ENCODE results near the gene DOCK1.

DNA sequence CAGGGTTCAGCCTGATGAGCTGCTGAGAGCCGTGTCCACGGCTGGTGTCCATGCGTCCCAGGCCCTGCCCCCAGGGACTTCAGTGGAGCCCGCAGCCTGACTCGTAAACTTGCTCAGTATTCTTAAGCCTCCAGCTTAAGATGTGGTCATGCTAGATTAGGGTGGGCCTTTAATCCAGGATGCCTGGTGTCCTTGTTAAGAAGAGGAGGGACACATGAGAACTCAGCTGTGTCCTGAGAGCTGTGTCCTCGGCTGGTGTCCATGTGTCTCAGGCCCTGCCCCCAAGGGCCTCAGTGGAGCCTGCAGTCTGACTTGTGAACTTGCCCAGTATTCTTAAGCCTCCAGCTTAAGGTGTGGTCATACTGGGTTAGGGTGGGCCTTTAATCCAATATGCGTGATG is 23.0 kb downstream of the DOCK1 start:
- TF ChIP-seq, protein P1, sequence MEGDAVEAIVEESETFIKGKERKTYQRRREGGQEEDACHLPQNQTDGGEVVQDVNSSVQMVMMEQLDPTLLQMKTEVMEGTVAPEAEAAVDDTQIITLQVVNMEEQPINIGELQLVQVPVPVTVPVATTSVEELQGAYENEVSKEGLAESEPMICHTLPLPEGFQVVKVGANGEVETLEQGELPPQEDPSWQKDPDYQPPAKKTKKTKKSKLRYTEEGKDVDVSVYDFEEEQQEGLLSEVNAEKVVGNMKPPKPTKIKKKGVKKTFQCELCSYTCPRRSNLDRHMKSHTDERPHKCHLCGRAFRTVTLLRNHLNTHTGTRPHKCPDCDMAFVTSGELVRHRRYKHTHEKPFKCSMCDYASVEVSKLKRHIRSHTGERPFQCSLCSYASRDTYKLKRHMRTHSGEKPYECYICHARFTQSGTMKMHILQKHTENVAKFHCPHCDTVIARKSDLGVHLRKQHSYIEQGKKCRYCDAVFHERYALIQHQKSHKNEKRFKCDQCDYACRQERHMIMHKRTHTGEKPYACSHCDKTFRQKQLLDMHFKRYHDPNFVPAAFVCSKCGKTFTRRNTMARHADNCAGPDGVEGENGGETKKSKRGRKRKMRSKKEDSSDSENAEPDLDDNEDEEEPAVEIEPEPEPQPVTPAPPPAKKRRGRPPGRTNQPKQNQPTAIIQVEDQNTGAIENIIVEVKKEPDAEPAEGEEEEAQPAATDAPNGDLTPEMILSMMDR (conservative IDR thresholded peaks at IDR 0.05; ENCODE audit: low read length), result no peak
- no peak for TF ChIP-seq EZH2phosphoT487 (IDR thresholded peaks at IDR 0.05; ENCODE audit: borderline replicate concordance)
